Activated CD8-positive, alpha-beta T cell treated with anti-CD3 and anti-CD28 coated beads, Interleukin-2, amount 10 ng/mL, durations not matched to agents 7 days and 5 days (primary cell): ENCODE data around the gene TSTD2. TPM values are rescaled to one million over a fixed set of nuclear protein-coding genes. Genes with fewer than 3 reads are reported as not detected.

ENCODE experiments used
- ATAC-seq: fragments of 150-1000 bp; cut with Tn5 transposase; one replicate; pipeline ENCODE4 v1.10.0; 2021; ENCODE audit warnings: moderate library complexity
- CTCF ChIA-PET: fragments of 350-600 bp; sonication (Branson Sonifier 250); formaldehyde crosslinking; loops from one replicate; lab custom pipeline; 2021; ENCODE audit warnings: antibody characterized with exemption; lab: Charles Lee
- POLR2A ChIA-PET: fragments of 350-600 bp; sonication (Branson Sonifier 250); formaldehyde crosslinking; loops from one replicate; lab custom pipeline; 2021; ENCODE audit warnings: antibody characterized with exemption; lab: Charles Lee
- DNase-seq: peaks from one replicate; pipeline ENCODE4 v3.0.0-alpha.2; 2020
- H3K27ac Mint-ChIP-seq: one replicate; pipeline ENCODE4 v1.8.0; 2021; ENCODE audit warnings: mild to moderate bottlenecking, mixed read lengths
- H3K27me3 Mint-ChIP-seq: one replicate; pipeline ENCODE4 v1.8.0; 2021; ENCODE audit warnings: low read depth, mixed read lengths
- H3K36me3 Mint-ChIP-seq: one replicate; pipeline ENCODE4 v1.8.0; 2021; ENCODE audit warnings: low read depth, mixed read lengths
- H3K4me1 Mint-ChIP-seq: one replicate; pipeline ENCODE4 v1.8.0; 2021; ENCODE audit warnings: low read depth, mixed read lengths
- H3K4me3 Mint-ChIP-seq: one replicate; pipeline ENCODE4 v1.8.0; 2021; ENCODE audit warnings: mild to moderate bottlenecking, mixed read lengths
- H3K9me3 Mint-ChIP-seq: one replicate; pipeline ENCODE4 v1.8.0; 2022; ENCODE audit warnings: mixed read lengths; ENCODE audit not compliant: insufficient read depth
- total RNA-seq, 2 experiments: library from RNA; stranded (reverse); gene quantifications; one replicate each; pipeline ENCODE4 v1.2.3, GENCODE V29; 2021

Gene TSTD2
- total RNA-seq, 2 experiments from 2014 or later, result 13.0 to 15.6 TPM

DNA sequence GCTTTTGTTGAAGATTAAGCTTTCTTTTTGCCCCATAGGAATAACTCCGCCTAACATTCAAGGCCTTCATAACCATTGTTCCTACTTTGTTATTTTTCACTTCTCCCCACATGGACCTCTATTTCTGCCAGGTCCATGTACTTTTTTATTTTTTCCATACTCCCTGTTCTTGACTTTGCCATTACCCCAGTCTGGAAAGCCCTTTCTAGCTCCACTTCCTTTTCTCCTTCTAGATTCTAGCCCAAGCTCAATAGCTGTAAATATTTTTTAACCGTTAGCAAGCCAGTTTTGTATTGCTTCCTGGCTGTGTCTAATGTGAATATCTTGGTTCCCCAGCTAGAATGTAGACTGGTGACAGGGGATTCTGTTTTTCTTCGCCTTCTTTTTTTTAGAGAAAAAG lies 26.6 kb upstream of the TSTD2 start:
- no peaks in the 10 kb centered on the region for H3K4me1 Mint-ChIP-seq
- CTCF ChIA-PET, result interaction anchor here (1.0 kb wide), 1 partner anchor 20 kb away, joined by 3 read pairs; no protein-coding TSS in a partner anchor
- no peak for ATAC-seq
- H3K4me3 Mint-ChIP-seq, result no peak overlapping the region
- no peaks in the 10 kb centered on the region for H3K27me3 Mint-ChIP-seq
- no peaks in the 10 kb centered on the region for H3K9me3 Mint-ChIP-seq
- POLR2A ChIA-PET, result no interaction called here
- no peak overlapping the region for H3K27ac Mint-ChIP-seq
- H3K36me3 Mint-ChIP-seq, result peaks cover 72% of the 10 kb centered on the region
- no peak for DNase-seq

DNA sequence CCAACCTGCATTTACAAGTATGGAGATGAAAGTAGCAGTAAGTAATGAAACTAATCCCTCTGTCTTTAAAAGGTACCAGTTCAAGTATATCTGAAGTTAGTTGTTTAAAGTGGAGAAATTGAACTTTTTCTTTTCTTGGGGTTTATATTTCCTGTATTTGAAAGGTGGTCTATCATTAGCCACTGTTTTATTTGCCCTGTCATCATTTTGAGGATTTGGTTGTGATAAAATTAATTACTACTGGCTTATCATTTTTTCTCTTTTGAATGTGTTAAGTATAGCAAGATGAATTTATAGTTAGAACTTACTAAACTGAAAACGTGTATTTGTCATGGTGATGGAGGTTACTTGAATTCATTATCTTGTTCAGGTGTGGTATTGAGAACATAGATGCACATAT lies 25.5 kb upstream of the TSTD2 start:
- ChIA-PET POLR2A (no interaction called here), CTCF (interaction anchor here (1.0 to 1.3 kb wide), 2 partner anchors 18 to 20 kb away, joined by 3 to 4 read pairs; no protein-coding TSS in a partner anchor)
- ATAC-seq (no peak), DNase-seq (no peak)
- Mint-ChIP-seq H3K4me1 (no peaks in the 10 kb centered on the region), H3K27me3 (no peaks in the 10 kb centered on the region), H3K36me3 (peaks cover 70% of the 10 kb centered on the region), H3K4me3 (no peak overlapping the region), H3K9me3 (no peaks in the 10 kb centered on the region), H3K27ac (no peak overlapping the region)

DNA sequence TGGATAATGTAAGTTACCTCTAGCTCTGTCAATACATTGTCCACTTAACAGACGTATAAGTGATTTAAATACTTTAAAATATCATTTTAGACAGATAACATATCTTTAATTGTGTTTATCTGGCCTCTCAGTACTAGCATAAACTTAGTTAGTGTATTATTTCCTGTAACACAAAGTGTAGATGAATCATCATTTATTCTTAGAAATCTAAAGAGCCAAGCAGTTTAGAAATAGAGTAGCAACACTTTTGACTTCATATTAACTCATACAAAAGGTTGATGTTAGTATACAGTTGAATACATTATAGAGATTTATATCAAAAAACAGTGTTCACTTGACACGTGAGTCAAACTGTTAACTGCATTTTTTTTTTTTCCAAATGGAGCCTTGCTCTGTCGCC lies 18.5 kb upstream of the TSTD2 start:
- DNase-seq (no peak), ATAC-seq (no peak)
- Mint-ChIP-seq H3K4me3 (no peak overlapping the region), H3K27me3 (no peaks in the 10 kb centered on the region), H3K36me3 (peaks cover 54% of the 10 kb centered on the region), H3K4me1 (peaks cover 4% of the 10 kb centered on the region), H3K27ac (no peak overlapping the region), H3K9me3 (no peaks in the 10 kb centered on the region)
- CTCF ChIA-PET, result interaction anchor here (1.2 kb wide), 1 partner anchor 53 kb away, joined by 4 read pairs; no protein-coding TSS in a partner anchor
- POLR2A ChIA-PET, result no interaction called here

DNA sequence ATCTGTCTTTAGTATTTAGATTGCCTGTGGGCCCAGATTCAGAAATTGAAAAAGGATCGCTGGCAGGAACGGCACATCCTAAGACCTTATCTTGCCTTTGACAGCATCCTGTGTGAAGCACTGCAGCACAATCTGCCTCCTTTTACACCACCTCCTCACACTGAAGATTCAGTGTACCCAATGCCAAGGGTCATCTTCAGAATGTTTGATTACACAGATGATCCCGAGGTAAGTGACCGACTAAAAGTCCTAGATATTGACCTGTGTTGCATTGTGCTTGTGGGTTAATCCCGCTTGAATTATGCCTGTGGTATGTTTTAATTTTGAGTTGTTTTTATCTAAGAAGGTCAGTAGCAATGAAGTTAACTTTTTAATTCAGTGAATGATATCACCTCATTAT lies 14.8 kb upstream of the TSTD2 start:
- H3K36me3 Mint-ChIP-seq, result peaks cover 43% of the 10 kb centered on the region
- no peaks in the 10 kb centered on the region for H3K9me3 Mint-ChIP-seq
- ATAC-seq, result no peak
- H3K27me3 Mint-ChIP-seq, result no peaks in the 10 kb centered on the region
- ChIA-PET POLR2A (no interaction called here), CTCF (interaction anchor here (1.0 kb wide), 1 partner anchor 8 kb away, joined by 3 read pairs; no protein-coding TSS in a partner anchor)
- H3K27ac Mint-ChIP-seq, result peak overlapping the region; percentile 0
- H3K4me1 Mint-ChIP-seq, result peaks cover 4% of the 10 kb centered on the region
- no peak overlapping the region for H3K4me3 Mint-ChIP-seq
- DNase-seq, result no peak

DNA sequence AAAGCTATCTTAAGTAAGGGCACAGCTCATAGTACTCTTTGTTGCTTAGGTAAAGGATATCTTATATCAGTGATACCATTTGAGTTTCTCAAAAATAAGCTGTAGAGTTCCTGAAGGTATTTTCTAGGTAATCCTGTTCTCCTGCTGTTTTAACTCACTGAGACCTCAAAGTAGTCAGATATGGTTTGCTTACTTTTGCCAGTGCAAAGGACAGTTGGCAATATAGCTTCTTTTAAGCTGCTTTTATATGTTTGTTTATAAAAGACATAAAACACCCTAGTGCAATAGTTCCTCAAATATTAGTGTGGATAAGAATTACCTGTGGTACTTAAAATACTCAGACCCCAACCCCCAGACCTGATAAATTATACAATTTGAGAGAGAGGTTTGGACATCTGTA lies 12.6 kb upstream of the TSTD2 start:
- no peak overlapping the region for H3K4me3 Mint-ChIP-seq
- H3K27ac Mint-ChIP-seq, result no peak overlapping the region
- no peaks in the 10 kb centered on the region for H3K27me3 Mint-ChIP-seq
- DNase-seq (no peak), ATAC-seq (no peak)
- H3K9me3 Mint-ChIP-seq, result no peaks in the 10 kb centered on the region
- no peaks in the 10 kb centered on the region for H3K4me1 Mint-ChIP-seq
- ChIA-PET POLR2A (interaction anchor here (0.8 to 1.6 kb wide), 3 partner anchors 8 to 12 kb away, joined by 3 to 8 read pairs (median 3); partner anchors contain the start of genes NCBP1 and TSTD2), CTCF (interaction anchor here (0.8 to 2.3 kb wide), 3 partner anchors 11 to 31 kb away, joined by 4 to 10 read pairs (median 4); partner anchors contain the start of genes NCBP1 and TSTD2)
- peaks cover 45% of the 10 kb centered on the region for H3K36me3 Mint-ChIP-seq

DNA sequence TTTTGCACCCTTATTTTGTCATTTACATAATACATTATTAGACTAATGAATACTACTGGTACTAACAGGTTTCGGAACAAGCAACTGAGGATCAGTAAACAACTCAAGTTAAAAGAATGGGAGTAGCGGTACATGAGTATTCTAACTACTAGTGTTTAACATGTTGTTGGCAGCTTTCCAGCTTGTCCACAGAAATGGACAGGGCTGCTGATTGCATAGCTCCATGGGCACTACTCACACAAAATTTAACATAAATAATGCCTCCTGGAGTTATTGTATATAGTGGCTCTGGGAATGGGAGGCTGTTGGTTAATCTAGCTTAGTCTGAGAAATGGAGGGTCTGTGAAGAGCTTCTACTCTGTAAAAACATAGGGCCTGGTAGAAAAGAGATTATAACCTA lies 7.2 kb upstream of the TSTD2 start:
- peaks cover 54% of the 10 kb centered on the region for H3K36me3 Mint-ChIP-seq
- no peak overlapping the region for H3K4me3 Mint-ChIP-seq
- peaks cover 40% of the 10 kb centered on the region for H3K4me1 Mint-ChIP-seq
- DNase-seq (no peak), ATAC-seq (no peak)
- POLR2A ChIA-PET, result interaction anchor here (1.2 kb wide), 1 partner anchor 57 kb away, joined by 3 read pairs; the partner anchor contains the start of gene XPA
- H3K27me3 Mint-ChIP-seq, result no peaks in the 10 kb centered on the region
- CTCF ChIA-PET, result interaction anchor here (1.0 to 1.7 kb wide), 8 partner anchors 8 to 171 kb away, joined by 3 to 8 read pairs (median 3); no protein-coding TSS in a partner anchor
- no peaks in the 10 kb centered on the region for H3K9me3 Mint-ChIP-seq
- H3K27ac Mint-ChIP-seq, result no peak overlapping the region

DNA sequence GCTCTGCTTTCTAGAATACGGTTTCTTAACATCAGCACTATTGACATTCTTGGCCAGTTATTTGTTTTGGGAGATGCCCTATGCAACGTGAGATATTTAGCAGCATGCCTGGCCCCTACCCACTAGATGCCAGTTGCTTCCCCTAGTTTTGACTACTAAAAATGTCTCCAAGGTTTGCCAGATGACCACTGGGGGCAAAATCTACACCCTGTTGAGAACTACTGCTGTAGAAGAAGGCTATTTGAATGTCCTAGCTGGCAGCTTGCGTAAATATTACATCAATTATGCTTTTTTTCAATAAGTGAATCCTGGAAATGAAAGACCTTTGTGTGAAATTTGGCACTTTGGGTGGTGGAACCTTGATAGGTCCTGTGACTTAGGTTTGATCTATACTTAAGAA lies 5.5 kb upstream of the TSTD2 start:
- Mint-ChIP-seq H3K27ac (no peak overlapping the region), H3K4me3 (no peak overlapping the region), H3K9me3 (no peaks in the 10 kb centered on the region), H3K4me1 (peaks cover 49% of the 10 kb centered on the region), H3K36me3 (peaks cover 49% of the 10 kb centered on the region), H3K27me3 (no peaks in the 10 kb centered on the region)
- CTCF ChIA-PET, result interaction anchor here (0.8 to 1.6 kb wide), 8 partner anchors 13 to 1251 kb away, joined by 3 to 4 read pairs (median 3); no protein-coding TSS in a partner anchor
- no peak for ATAC-seq
- no peak for DNase-seq
- POLR2A ChIA-PET, result no interaction called here

DNA sequence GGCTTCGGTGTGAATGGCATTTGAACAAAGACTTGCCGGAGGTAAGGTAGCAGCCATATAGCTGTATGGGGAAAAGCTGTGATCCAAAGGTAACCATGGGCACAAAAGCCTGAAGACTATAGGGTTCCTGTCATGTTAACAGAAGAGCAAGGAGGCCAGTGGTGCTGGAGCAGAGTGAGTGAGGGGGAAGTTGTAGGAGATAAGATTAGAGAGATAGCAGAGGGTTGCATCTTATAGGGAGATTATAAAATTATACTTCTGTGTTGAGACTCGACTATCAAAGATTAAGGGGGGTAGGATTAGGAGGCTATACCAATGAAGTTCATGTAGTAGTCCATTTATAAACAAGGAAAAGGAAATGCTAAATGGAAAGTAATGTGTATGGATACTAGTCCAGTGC lies 3.7 kb upstream of the TSTD2 start:
- Mint-ChIP-seq H3K36me3 (peaks cover 38% of the 10 kb centered on the region), H3K9me3 (no peaks in the 10 kb centered on the region), H3K4me1 (peaks cover 49% of the 10 kb centered on the region), H3K27me3 (no peaks in the 10 kb centered on the region), H3K4me3 (no peak overlapping the region), H3K27ac (no peak overlapping the region)
- POLR2A ChIA-PET, result no interaction called here
- CTCF ChIA-PET, result interaction anchor here (1.2 to 2.0 kb wide), 3 partner anchors 17 to 60 kb away, joined by 3 to 5 read pairs (median 3); partner anchors contain the start of gene XPA
- DNase-seq (no peak), ATAC-seq (no peak)

DNA sequence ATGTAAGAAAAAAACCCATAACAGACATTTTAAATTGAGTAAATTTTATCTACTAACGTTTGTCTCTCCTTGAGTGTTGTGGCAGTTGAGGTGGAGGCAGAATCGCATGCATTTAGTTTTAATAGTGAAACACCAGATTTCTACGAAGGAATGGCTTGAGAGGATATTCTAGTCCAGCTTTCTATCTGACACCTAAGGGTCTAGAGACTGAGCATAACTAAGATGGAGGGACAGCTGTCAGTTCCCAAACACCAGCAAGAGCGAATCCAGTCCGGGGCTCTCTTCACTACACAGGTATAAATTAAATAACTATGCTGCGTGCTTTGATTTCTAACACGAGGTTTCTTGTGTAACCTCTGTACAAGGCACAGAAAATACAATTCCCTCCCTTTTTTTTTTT lies 1.9 kb upstream of the TSTD2 start:
- DNase-seq (no peak), ATAC-seq (no peak)
- no peaks in the 10 kb centered on the region for H3K27me3 Mint-ChIP-seq
- ChIA-PET POLR2A (interaction anchor here (1.0 to 3.2 kb wide), 2 partner anchors 62 to 371 kb away, joined by 3 to 17 read pairs; partner anchors contain the start of gene XPA), CTCF (no interaction called here)
- H3K4me3 Mint-ChIP-seq, result peak overlapping the region; percentile 86
- H3K36me3 Mint-ChIP-seq, result peaks cover 27% of the 10 kb centered on the region
- peak overlapping the region; percentile 68 for H3K27ac Mint-ChIP-seq
- H3K4me1 Mint-ChIP-seq, result peaks cover 43% of the 10 kb centered on the region
- H3K9me3 Mint-ChIP-seq, result no peaks in the 10 kb centered on the region

DNA sequence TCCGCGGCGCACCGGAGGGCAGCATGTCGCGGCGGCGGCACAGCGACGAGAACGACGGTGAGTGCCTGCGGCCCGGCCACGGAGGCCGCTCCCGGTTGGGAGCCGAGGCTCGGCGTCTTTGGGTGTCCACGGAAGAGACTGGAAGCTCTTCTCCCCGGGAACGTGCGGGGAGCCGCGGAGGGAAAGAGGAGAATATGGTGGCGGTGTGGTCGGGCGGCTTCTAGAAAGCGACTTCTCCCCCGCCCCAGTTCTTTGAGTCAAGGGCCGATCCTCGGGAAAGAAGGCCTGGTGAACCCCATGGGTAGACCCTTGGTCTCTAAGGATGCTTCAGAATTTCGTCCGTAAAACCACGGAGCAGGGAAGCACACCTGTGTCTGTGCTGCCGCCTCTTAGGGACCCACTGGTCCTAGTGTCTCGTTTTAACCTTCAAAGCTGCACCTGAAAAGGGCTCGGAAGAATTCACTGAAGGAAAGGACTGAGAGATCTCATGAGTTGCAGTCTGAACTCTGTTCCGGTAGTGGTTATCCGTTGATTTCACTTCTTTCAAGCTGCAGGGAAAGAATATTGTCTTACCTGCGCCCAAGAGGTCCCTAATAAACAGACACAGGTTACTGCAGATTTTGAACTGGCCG lies 807 bp upstream of the TSTD2 start:
- H3K4me1 Mint-ChIP-seq, result peaks cover 36% of the 10 kb centered on the region
- H3K27me3 Mint-ChIP-seq, result no peaks in the 10 kb centered on the region
- H3K27ac Mint-ChIP-seq, result peak overlapping the region; percentile 100
- no peaks in the 10 kb centered on the region for H3K9me3 Mint-ChIP-seq
- H3K4me3 Mint-ChIP-seq, result peak overlapping the region; percentile 86
- ATAC-seq (peak; percentile 2), DNase-seq (peak; percentile 34)
- ChIA-PET CTCF (interaction anchor here (0.7 to 3.1 kb wide), 10 partner anchors 9 to 779 kb away, joined by 3 to 19 read pairs (median 6); partner anchors contain the start of genes TDRD7, TMOD1, XPA and ZNF782), POLR2A (interaction anchor here (0.6 to 3.2 kb wide), 15 partner anchors 10 to 1267 kb away, joined by 3 to 17 read pairs (median 3); partner anchors contain the start of genes TRMO and XPA)
- H3K36me3 Mint-ChIP-seq, result peaks cover 22% of the 10 kb centered on the region

DNA sequence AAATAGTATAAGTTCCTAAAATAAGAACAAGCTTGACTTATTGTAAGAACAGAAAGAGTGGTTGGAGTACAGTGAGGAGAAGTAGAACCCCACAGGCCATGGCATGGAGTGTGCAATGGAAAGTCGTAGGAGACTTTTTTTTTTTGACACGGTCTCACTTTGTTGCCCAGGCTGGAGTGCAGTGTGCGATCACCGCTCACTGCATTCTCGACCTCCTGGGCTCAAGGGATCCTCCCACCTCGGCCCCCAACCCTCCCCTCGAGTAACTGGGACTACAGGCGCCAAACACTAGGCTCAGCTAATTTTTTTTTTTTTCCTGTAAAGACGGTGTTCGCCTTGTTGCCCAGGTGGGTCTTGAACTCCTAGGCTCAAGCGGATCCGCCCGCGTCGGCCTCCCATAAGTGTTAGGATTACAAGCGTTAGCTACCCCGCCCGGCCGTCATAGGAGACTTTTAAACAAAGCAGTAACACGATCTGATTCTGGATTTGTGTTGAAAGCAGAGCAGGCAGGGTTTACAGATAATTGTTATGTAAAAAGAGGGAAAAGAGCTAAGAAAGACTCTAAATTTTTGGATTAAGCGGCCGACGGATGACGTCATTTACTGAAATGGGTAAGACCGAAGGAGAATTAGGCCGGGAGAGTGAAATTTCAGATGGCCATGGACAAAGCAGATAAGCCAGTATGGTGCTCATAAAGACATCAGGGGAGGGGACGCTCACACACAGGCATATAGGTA lies 752 bp downstream of the TSTD2 start:
- Mint-ChIP-seq H3K4me3 (peak overlapping the region; percentile 86), H3K36me3 (peaks cover 13% of the 10 kb centered on the region), H3K27ac (peak overlapping the region; percentile 100), H3K9me3 (no peaks in the 10 kb centered on the region), H3K27me3 (no peaks in the 10 kb centered on the region), H3K4me1 (peaks cover 23% of the 10 kb centered on the region)
- ChIA-PET CTCF (interaction anchor here (0.8 to 3.1 kb wide), 8 partner anchors 8 to 220 kb away, joined by 3 to 19 read pairs (median 6); partner anchors contain the start of genes TDRD7, TMOD1 and XPA), POLR2A (interaction anchor here (1.2 to 3.2 kb wide), 5 partner anchors 8 to 65 kb away, joined by 4 to 17 read pairs (median 6); partner anchors contain the start of gene XPA)
- ATAC-seq (no peak), DNase-seq (no peak)
